Neuronal stem cell (in vitro differentiated cells): ENCODE data around the gene ETV1.
A peak's percentile ranks its signal among the peaks of the same experiment; 100 is the strongest.

Experiments
- DNase-seq: peaks from one replicate; pipeline ENCODE4 v3.0.0-alpha.2; 2013; ENCODE audit warnings: low spot score
- H2AFZ ChIP-seq: one replicate; pipeline ENCODE4 v1.6.1; 2013; ENCODE audit warnings: mild to moderate bottlenecking, low read length, inconsistent platforms
- H2AK5ac ChIP-seq: 2 replicates; pipeline ENCODE4 v1.6.1; 2013; ENCODE audit warnings: low read depth, mild to moderate bottlenecking, inconsistent platforms, low read length, moderate library complexity, mixed read lengths
- H2BK120ac ChIP-seq: 2 replicates; pipeline ENCODE4 v1.6.1; 2013; ENCODE audit warnings: low read depth, mild to moderate bottlenecking, inconsistent platforms, low read length, moderate library complexity, mixed read lengths
- H2BK12ac ChIP-seq: one replicate; pipeline ENCODE4 v1.6.1; 2013; ENCODE audit warnings: low read length, inconsistent platforms
- H2BK15ac ChIP-seq: 2 replicates; pipeline ENCODE4 v1.6.1; 2013; ENCODE audit warnings: mild to moderate bottlenecking, low read length, inconsistent platforms, mixed read lengths
- H2BK5ac ChIP-seq: one replicate; pipeline ENCODE4 v1.6.1; 2013; ENCODE audit warnings: inconsistent platforms, mild to moderate bottlenecking, low read length, moderate library complexity
- H3K14ac ChIP-seq: one replicate; pipeline ENCODE4 v1.6.1; 2013; ENCODE audit warnings: low read length, inconsistent platforms
- H3K18ac ChIP-seq: 2 replicates; pipeline ENCODE4 v1.6.1; 2013; ENCODE audit warnings: low read length, inconsistent platforms
- H3K23ac ChIP-seq: 2 replicates; pipeline ENCODE4 v1.6.1; 2013; ENCODE audit warnings: low read depth, mild to moderate bottlenecking, mixed read lengths, low read length, inconsistent platforms; ENCODE audit not compliant: poor library complexity
- H3K27ac ChIP-seq: replicated peaks from 3 replicates; pipeline ENCODE4 v1.5.1; 2013; ENCODE audit warnings: low read length, inconsistent platforms
- H3K27me3 ChIP-seq, 3 experiments: 2 replicates each; pipeline ENCODE4 v1.6.1; 2013; ENCODE audit warnings: low read length in 3 of 3, mild to moderate bottlenecking in 2 of 3, inconsistent platforms in 1 of 3, low read depth in 1 of 3, mixed read lengths in 1 of 3, moderate library complexity in 1 of 3; ENCODE audit not compliant: control insufficient read depth in 3 of 3, insufficient read depth in 3 of 3
- H3K36me3 ChIP-seq, 2 donors: replicated peaks in 1 of 2; 2 replicates each; pipeline ENCODE4 v1.6.1; 2013; ENCODE audit warnings: low read length in 2 of 2; ENCODE audit not compliant: control insufficient read depth in 2 of 2, insufficient read depth in 2 of 2
- H3K4ac ChIP-seq: 2 replicates; pipeline ENCODE4 v1.6.1; 2013; ENCODE audit warnings: inconsistent platforms, mild to moderate bottlenecking, low read length, moderate library complexity
- H3K4me1 ChIP-seq, 2 donors: 1 replicate in 1 of 2; 2 replicates in 1 of 2; pipeline ENCODE4 v1.6.1; 2013; ENCODE audit warnings: low read length in 2 of 2, low read depth in 1 of 2; ENCODE audit not compliant: control insufficient read depth in 2 of 2, insufficient read depth in 1 of 2
- H3K4me2 ChIP-seq: one replicate; pipeline ENCODE4 v1.6.1; 2013; ENCODE audit warnings: mild to moderate bottlenecking, low read length, inconsistent platforms; ENCODE audit not compliant: insufficient read depth, poor library complexity, severe bottlenecking
- H3K4me3 ChIP-seq, 2 donors: 2 replicates each; pipeline ENCODE4 v1.5.1; 2013; ENCODE audit warnings: low read length in 2 of 2, mild to moderate bottlenecking in 2 of 2, inconsistent platforms in 1 of 2, moderate library complexity in 1 of 2
- H3K79me1 ChIP-seq: one replicate; pipeline ENCODE4 v1.6.1; 2013; ENCODE audit warnings: low read depth, mild to moderate bottlenecking, inconsistent platforms, low read length, moderate library complexity
- H3K9ac ChIP-seq: one replicate; pipeline ENCODE4 v1.6.1; 2013; ENCODE audit warnings: mild to moderate bottlenecking, low read depth, low read length, inconsistent platforms; ENCODE audit not compliant: poor library complexity
- H3K9me3 ChIP-seq, 2 donors: replicated peaks in 1 of 2; 2 replicates each; pipeline versions ENCODE3 to v1.6.1; 2013; ENCODE audit warnings: low read length in 2 of 2, mild to moderate bottlenecking in 2 of 2, inconsistent platforms in 1 of 2, low read depth in 1 of 2, mixed read lengths in 1 of 2, moderate library complexity in 1 of 2; ENCODE audit not compliant: control insufficient read depth in 2 of 2, insufficient read depth in 1 of 2
- H4K8ac ChIP-seq: one replicate; pipeline ENCODE4 v1.6.1; 2013; ENCODE audit warnings: low read depth, mild to moderate bottlenecking, inconsistent platforms, low read length, moderate library complexity
- H4K91ac ChIP-seq: one replicate; pipeline ENCODE4 v1.6.1; 2013; ENCODE audit warnings: low read length, low read depth, mild to moderate bottlenecking, inconsistent platforms; ENCODE audit not compliant: poor library complexity
- WGBS, 2 donors: extraction: QIAGEN DNeasy Blood & Tissue Kit; methylation state at CpG; one replicate each; pipeline ENCODE4 v1.1.7; 2013; ENCODE audit warnings: missing lambda C conversion rate in 2 of 2, mixed read lengths in 1 of 2; ENCODE audit not compliant: insufficient read length in 2 of 2, insufficient replicate concordance in 1 of 2; ENCODE audit errors: extremely low coverage in 2 of 2; 5-methylcytosine and 5-hydroxymethylcytosine counted together

ETV1 gene

GRCh38 chr7:13849163-13849892, 140.1 kb downstream of the ETV1 start:
- H3K4ac ChIP-seq: no peak overlapping the region
- H2AFZ ChIP-seq: peak overlapping the region; percentile 80
- no peaks in the 10 kb centered on the region for H3K79me1 ChIP-seq
- no peak overlapping the region for H2BK5ac ChIP-seq
- H3K27ac ChIP-seq: no peak overlapping the region
- H2AK5ac ChIP-seq: no peak overlapping the region
- H3K18ac ChIP-seq: no peak overlapping the region
- no peak overlapping the region for H3K9ac ChIP-seq
- H3K36me3 ChIP-seq: no peaks in the 10 kb centered on the region
- H3K4me3 ChIP-seq: no peak overlapping the region
- no peaks in the 10 kb centered on the region for H3K9me3 ChIP-seq
- H4K91ac ChIP-seq: no peak overlapping the region
- DNase-seq: no peak
- peaks cover 3 to 9% of the 10 kb centered on the region in 2 donors for H3K4me1 ChIP-seq
- no peak overlapping the region for H2BK12ac ChIP-seq
- no peak overlapping the region for H3K4me2 ChIP-seq
- no peak overlapping the region for H3K23ac ChIP-seq
- no peak overlapping the region for H2BK15ac ChIP-seq
- no peaks in the 10 kb centered on the region for H3K27me3 ChIP-seq
- H3K14ac ChIP-seq: no peak overlapping the region
- no peak overlapping the region for H2BK120ac ChIP-seq
- H4K8ac ChIP-seq: no peak overlapping the region
- no CpG with 5 or more reads among the region's 3 CpGs for WGBS, 2 donors

- Histone ChIP-seq H2AK5ac (no peak overlapping the region), H3K4me3 (no peak overlapping the region), H3K18ac (no peak overlapping the region), H3K23ac (no peak overlapping the region), H3K36me3 (no peaks in the 10 kb centered on the region), H2BK15ac (no peak overlapping the region), H3K79me1 (no peaks in the 10 kb centered on the region), H3K27ac (no peak overlapping the region), H2BK5ac (no peak overlapping the region), H3K4ac (no peak overlapping the region), H4K91ac (no peak overlapping the region), H2AFZ (peak overlapping the region; percentile 80), H4K8ac (no peak overlapping the region), H3K4me2 (no peak overlapping the region), H2BK12ac (no peak overlapping the region), H3K14ac (no peak overlapping the region), H3K4me1 (peaks cover 3 to 9% of the 10 kb centered on the region in 2 donors), H2BK120ac (no peak overlapping the region), H3K9ac (no peak overlapping the region), H3K27me3 (no peaks in the 10 kb centered on the region), H3K9me3 (no peaks in the 10 kb centered on the region)
- no peak for DNase-seq
- WGBS, 2 donors: no CpG with 5 or more reads among the region's 5 CpGs
Observed at GRCh38 chr7:13848681-13849131, 140.8 kb downstream of the ETV1 start.

- no peak overlapping the region for H4K91ac ChIP-seq
- peaks cover 0 to 5% of the 10 kb centered on the region in 2 donors for H3K4me1 ChIP-seq
- H3K79me1 ChIP-seq: no peaks in the 10 kb centered on the region
- H2BK120ac ChIP-seq: no peak overlapping the region
- no peak for DNase-seq
- no peak overlapping the region for H4K8ac ChIP-seq
- H2BK12ac ChIP-seq: no peak overlapping the region
- no peak overlapping the region for H2AK5ac ChIP-seq
- H3K27me3 ChIP-seq: no peaks in the 10 kb centered on the region
- H3K36me3 ChIP-seq: no peaks in the 10 kb centered on the region
- no peak overlapping the region for H2AFZ ChIP-seq
- H3K14ac ChIP-seq: no peak overlapping the region
- H2BK5ac ChIP-seq: no peak overlapping the region
- no CpG with 5 or more reads among the region's 4 CpGs for WGBS, 2 donors
- H3K23ac ChIP-seq: no peak overlapping the region
- H3K18ac ChIP-seq: no peak overlapping the region
- H3K4ac ChIP-seq: no peak overlapping the region
- no peak overlapping the region for H3K4me3 ChIP-seq
- H3K9me3 ChIP-seq: no peaks in the 10 kb centered on the region
- no peak overlapping the region for H2BK15ac ChIP-seq
- H3K4me2 ChIP-seq: no peak overlapping the region
- H3K27ac ChIP-seq: no peak overlapping the region
- H3K9ac ChIP-seq: no peak overlapping the region
Observed at GRCh38 chr7:13846386-13846785, 143.1 kb downstream of the ETV1 start.

GRCh38 chr7:13845601-13846000, 143.9 kb downstream of the ETV1 start:
- Histone ChIP-seq H2AK5ac (no peak overlapping the region), H3K14ac (no peak overlapping the region), H3K27me3 (no peaks in the 10 kb centered on the region), H2BK12ac (no peak overlapping the region), H3K79me1 (no peaks in the 10 kb centered on the region), H2BK120ac (no peak overlapping the region), H3K36me3 (no peaks in the 10 kb centered on the region), H3K27ac (no peak overlapping the region), H3K4me2 (no peak overlapping the region), H3K4me3 (no peak overlapping the region), H3K9ac (no peak overlapping the region), H2AFZ (no peak overlapping the region), H3K18ac (no peak overlapping the region), H4K91ac (no peak overlapping the region), H2BK5ac (no peak overlapping the region), H4K8ac (no peak overlapping the region), H3K9me3 (no peaks in the 10 kb centered on the region), H2BK15ac (no peak overlapping the region), H3K23ac (no peak overlapping the region), H3K4ac (no peak overlapping the region), H3K4me1 (peaks cover 0 to 5% of the 10 kb centered on the region in 2 donors)
- no CpG with 5 or more reads among the region's 3 CpGs for WGBS, 2 donors
- no peak for DNase-seq
